ENCODE measurements around the gene FOXO6.

FOXO6 gene

DNA sequence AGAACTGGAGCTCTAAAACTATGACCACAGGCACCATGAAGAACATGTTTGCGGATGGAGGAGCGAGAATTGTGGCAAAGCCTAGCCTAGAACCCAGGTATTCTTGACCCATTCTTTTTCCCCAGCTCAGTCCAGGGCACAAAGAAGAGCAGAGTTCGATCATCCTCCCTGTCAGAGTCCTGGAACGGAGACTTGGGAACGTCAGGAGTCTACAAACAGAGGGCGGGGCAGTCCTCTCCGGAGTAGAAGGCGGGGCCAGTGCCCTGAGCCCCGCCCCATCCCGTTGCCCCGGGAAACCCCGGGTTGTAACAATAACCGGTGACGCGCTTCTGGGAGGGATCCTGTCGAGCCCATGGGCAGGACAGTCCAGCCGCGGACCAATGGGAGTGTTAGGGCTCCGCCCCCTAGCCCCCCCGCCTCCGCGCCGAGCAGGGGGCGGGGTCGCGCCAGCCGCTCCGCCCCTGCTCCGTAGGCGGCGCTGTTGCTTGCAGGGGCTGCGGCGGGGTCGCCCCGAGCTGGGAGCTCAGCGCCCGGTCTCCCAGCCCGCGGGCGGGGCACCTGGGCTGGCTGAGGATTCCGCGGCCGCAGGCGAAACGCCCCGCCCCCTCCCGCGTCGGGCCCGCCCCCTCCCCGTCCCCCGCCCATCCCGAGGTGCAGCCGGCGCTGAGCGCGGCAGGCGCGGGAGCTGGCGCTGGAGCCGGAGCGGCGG is at the start of gene FOXO6:
FOXO6 (plus strand) TSS at position 649 of the 709 bp plus-strand sequence.
- peak; percentile 71 to 90 for DNase-seq (ENCODE audit: extremely low read depth in 1 of 2, low read depth in 1 of 2)

DNA sequence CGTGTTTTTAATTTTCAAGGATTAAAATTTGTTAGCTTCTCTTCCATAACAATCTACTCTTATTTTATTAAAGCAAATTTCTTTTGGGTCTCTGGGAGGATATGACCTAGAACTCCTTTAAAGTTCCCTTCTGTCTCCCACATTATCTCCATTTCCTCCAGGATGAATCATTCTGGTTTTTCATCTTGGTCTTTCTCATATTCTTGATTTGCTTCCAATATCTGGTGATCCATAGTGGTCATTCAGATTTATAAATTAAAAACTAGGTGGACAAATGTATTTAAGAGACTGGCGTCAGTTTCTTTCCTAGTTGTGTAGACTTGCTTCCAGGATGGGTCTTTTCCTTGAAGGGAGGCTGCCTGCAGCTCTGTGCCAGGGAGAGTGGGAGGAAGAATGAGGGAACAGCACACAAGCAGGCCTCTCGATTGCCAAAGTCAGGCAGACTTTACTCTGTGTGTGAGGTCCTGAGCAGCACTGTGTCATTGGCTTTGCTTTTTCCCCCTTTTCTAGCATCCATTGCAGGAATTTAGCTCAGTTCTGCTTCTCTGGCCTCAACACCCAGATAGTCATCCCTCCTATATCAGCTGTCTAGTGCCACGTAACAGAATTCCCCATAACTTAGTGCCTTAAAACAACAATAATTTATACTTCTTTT is 48.1 kb upstream of the FOXO6 start:
- DNase-seq (ENCODE audit: extremely low read depth in 1 of 2, low read depth in 1 of 2), result no peak

DNA sequence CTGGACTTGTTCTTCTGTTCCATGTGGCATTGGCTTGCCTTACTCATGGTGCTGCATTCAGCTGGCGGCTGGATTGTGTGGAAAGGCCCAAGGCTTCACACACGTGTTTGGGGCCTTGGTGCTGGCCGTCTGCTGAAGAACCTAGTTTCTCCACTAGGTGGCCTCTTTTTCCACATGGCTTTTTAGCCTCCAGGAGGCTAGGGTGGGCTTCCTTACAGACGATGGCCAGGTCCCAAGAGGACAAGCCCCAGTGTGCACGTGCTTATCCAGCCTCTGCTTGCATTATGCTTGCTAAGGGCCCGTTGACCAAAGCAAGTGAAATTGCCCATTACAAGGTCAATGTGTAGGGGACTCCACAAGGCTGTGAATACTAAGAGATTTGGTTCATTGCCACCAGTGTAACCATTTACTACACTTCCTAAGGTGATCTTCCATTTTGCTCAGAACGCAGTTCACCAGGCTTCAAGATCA is 47.5 kb upstream of the FOXO6 start:
- no peak for DNase-seq (ENCODE audit: extremely low read depth in 1 of 2, low read depth in 1 of 2)

DNA sequence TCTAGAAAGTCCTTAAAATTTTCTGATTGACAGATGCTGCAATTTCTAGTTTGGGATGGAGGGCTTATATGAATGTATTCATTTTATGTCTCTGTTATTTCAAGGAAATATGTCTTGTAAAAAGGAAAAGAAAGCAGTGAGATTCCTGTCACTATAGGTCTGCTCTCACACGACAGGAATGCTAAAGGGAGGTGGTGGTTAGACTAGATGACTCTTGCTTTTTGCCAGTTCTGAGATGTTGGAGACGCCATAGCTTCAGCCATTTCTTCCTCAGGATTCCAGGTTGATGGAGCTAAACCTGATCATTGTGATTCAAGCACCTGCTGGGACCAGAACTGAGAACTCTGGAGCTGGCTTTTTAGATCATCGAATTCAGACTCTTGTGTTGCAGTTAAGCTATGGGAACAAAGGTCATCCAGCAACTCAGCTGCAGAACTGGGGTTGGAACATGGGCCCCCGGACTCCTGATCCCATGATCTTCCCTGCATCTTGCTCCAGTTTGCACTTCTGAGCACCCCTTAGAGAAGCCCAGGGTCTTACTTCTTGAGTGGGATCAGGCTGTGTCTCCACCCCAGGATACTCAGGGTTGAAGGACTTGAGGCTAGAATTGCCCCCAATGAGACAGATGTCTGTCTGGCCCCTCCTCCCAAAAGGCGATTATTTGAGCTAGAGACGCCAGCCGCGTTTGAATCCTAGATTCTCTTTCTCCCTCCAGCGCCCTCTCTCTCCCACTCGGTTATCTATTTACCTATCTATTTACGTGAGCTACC is 46.7 kb upstream of the FOXO6 start:
- no peak for DNase-seq (ENCODE audit: extremely low read depth in 1 of 2, low read depth in 1 of 2)

DNA sequence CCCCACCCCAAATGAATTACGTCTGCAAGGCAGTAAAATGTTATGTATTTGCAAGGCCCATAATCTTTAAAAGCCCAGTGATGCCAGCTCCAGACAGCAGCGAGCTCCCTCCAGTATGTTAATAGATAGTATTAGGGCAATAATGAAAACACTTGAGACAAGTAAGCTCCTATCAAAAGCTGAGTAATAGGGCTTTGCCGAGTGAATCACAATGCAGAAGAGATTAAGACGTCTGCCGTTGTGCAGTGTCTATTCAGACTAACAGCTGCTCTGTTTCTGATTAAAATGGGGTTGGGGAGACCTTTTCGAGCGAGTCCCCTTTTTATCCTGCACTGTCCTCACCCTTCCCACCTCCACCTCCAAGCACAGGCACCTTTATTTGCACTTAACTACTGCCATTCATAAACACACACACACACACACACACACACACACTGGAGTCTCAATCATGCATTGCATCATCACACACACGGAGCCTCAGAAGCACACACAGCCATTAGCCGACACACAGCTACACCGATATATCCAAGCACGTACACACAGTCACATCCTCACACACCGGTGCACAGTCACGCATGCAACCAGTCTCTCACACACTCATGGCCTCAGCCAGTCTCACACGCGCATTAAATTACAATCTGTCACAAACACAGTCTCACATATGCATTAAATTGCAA is 46.0 kb upstream of the FOXO6 start:
- DNase-seq (ENCODE audit: extremely low read depth in 1 of 2, low read depth in 1 of 2), result no peak

DNA sequence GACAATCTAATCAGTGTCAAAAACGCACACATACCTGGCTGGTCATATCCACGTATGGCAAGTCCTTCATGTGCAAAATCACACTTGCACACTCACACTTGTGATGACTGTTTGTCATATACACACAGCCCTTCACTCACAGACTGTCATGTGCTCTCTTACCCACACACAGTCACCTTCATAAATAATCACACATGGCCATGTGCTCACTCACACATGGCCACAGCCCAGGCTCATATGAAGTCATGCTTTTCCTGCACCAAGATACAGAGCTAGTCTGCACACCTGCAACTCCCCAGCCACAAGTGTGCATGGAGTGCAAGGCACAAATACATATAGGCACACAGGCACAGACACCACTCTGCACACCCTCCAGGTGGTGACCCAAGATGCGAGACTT is 45.4 kb upstream of the FOXO6 start:
- DNase-seq (ENCODE audit: extremely low read depth in 1 of 2, low read depth in 1 of 2), result no peak

DNA sequence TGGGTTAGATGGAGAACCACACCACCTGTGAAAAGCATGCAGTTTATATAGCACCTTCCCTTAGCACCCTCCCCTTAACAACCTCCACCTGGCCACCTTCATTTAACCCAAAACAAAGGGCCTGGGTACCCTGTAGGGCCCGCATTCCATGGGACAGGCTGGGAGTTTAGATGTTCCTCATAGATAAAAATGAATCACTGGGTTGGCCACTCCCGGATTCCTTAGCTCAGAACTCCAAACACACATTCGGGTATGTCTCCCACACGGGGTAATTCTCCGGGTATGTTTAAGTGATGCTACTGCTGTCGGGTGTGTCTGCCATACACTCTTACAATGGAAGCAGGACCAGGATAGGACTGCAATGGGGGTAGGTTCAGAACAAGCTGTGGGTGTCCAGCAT is 43.9 kb upstream of the FOXO6 start:
- DNase-seq (ENCODE audit: extremely low read depth in 1 of 2, low read depth in 1 of 2), result no peak

DNA sequence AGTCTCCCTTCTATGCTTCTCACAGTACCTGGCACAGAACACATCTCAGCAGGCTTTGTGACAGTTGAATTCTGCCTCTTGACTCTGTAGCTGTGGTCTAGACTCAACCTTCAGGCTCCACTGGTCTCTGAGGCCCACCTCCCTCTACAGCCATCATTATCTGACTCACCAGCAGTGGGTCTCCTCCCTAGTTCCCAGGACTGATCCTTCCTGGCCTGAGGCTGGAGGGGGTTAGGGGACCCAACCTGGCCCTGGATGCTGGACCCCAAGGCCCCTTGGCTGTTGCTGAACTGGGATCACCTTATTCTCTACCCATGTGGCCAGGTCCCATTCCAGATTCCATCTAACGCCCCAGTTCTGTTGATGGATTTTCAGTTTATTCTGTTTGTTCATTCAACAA is 43.1 kb upstream of the FOXO6 start:
- no peak for DNase-seq (ENCODE audit: extremely low read depth in 1 of 2, low read depth in 1 of 2)

DNA sequence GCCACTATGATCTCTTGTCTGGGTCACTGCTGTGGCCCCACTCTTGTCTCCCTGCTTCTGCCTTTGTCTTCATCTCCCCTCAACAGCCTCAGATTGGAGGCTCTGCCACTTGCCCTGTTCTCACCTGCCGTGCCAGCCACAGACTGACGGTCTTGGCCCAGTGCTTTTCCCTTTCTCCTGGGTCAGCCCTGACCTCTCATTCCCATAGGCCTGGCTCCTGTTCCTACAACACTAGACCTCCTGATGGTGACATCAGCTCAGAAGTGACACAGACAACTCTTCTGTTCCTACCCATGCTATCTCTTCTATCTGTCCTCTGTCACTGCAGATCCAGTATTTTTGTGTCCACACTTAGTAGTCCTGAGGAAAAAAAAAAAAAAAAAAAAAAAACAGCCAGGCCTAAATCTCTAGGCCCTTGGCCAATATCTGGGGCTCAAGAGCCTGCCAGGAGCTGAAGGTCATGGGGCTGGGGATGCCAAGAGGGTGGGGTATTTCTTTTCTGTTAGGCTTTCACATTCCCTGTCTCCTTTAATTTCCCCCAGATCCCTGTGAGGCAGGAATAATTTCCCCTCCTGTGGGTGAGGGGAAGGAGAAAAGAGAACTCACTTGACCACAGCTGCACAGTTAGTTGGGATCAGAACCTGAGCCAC is 42.0 kb upstream of the FOXO6 start:
- DNase-seq (ENCODE audit: extremely low read depth in 1 of 2, low read depth in 1 of 2), result no peak

DNA sequence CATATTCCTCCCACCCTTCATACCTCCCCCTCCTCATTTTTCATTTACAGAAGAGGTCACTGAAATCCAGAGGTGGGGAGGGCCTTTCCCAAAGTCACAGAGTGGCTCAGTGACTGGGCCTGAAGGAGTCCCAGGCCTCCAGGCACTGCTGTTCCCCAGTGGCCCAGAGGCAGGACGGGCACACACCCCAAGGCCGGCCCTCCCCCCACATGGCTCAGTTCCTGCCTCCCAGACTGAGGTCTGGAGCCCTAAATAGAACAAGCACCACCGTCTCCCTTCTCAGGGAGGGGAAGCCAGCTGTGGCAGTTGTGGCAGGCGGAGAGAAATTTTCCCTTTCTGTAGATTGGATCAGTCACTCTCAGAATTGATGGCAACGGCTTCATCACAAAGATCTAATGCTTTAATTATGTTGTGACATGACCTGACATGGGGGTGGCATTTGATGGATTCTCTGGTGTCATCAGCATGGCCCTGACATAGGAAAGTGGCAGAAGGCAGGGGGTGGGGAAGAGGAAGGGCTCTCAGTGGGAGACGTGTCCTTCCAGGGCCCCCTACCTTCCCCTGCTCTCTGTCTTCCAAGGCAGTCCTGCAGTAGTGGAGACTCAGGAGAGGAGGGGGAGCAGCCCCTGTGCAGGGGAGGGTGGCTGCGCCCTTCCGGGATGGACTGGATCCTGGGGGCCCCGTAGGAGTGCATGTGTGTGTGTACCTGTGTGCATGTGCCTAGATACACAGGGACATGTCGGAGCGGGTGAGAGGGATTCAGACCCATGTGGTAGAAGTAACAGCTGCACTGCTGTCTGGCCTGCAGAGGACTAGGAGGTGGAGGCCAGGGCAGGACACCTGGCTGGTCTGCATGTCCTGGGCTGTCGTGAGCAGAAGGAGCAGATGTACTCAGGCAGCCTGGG is 41.2 kb upstream of the FOXO6 start:
- no peak for DNase-seq (ENCODE audit: extremely low read depth in 1 of 2, low read depth in 1 of 2)

DNA sequence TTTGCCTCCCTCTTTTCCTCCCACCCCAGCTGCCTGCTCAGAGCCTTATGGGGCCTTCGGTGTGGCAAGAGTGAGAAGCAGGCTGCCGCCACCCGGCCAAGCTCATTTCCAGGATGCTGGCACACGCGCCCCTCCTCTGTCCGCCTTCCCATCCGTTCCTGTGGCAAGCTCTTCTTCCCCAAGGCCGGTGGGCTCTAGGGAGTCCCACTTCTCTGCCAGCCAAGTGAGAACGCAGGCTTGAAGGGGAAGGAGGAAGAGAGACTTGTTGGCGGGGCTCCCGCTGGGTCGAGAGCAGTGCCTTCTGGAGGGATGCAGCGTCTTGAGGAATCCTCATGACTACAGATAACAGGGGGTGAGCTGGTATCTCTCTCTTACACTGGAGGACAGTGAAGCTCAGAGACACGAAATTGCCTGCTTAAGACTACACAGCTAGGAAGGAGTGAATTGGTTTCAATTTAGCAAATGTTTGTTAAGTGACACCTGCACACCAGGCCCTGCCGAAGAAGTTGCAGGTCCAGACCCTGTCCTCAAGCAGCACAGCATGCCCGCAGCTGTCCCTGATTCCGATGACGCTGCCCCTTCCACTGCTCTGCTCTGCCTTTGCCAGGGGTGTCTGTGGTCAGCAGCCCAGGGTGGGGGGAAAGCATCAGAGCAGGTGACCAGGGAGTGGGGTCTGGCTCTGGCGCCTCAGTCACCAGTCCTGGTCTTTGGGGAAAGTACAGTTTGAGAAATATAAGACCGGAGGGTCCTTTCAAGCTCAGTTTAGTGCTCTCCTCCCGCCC is 40.1 kb upstream of the FOXO6 start:
- no peak for DNase-seq (ENCODE audit: extremely low read depth in 1 of 2, low read depth in 1 of 2)

DNA sequence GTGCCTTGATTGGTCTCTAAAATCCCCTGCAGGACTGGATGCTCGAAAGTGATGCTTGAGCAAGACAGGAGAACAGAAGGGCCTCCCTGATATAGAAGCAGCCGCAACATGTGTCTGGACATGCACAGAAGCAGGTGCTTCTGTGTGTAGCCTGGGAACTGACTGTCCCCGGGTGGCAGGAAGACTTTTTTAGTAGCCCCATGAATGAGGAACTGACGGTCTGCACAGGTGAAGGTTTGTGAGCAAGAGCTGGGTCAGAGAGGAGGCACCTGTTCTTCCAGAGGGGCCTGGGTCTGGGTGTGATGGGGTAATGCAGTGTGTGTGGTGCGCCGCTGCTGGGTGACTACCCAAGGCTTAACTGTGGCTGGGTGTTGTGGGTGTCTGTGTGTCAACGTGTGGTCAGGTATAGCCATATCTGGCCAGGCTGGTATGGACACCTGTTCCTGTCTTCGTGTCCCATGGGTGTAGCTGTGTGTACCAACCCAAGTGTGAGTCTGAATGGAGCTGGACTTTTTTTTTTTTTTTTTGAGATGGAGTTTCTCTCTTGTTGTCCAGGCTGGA is 39.1 kb upstream of the FOXO6 start:
- DNase-seq (ENCODE audit: extremely low read depth in 1 of 2, low read depth in 1 of 2), result no peak

DNA sequence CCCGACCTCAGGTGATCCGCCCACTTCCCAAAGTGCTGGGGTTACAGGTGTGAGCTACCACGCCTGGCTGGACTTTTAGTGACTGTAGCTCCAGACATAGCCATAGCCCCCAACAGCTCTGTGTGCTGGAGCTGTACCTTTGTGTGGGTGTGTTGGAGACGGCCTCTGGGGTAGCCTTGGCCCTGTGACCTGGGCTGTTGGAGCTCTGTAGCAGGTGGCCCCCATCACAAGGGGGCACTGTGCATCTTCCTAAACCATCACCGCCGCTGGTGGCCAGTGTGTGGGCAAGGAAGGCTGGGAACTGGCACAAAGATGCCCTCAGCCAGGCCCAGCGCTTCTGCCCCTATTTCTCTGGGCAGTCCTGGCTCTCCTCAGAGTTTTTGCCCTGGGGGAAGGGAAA is 38.4 kb upstream of the FOXO6 start:
- no peak for DNase-seq (ENCODE audit: extremely low read depth in 1 of 2, low read depth in 1 of 2)

DNA sequence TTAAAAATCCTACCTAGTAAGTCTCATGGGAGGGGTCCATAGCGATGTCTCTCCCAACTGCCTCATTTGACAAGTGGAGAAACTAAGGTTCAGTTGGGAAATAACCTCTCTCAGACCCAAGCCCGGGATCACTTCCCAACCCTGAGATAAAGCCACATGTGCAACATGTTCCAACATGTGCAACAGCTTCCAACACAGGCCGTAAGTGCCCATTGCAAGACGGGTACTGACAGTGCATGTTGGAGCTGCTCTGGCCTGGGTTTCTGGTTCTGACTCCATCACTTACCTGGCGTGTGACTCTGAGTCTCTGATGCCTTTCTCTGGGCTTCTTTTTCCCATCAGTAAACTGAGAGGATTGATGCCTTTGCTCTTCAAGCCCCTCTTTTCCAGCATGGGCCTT is 38.0 kb upstream of the FOXO6 start:
- DNase-seq (ENCODE audit: extremely low read depth in 1 of 2, low read depth in 1 of 2), result no peak

DNA sequence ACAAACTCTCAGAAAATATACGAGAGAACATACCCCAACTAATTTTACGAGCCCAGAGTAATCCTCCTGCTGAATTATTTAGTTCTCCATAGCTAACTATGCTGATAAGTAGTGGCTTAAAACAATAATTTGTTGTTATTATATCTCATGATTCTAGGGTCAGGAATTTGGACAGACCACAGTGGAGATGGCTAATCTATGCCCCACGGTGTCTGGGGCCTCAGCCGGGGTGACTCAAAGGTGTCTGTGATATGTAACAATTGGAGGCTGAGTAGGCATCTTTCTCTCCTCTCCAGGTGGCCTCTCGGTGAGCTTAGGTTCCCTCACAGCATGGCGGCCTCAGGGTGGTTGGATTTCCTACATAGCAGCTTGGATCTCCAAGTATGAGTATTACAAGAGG is 35.4 kb upstream of the FOXO6 start:
- no peak for DNase-seq (ENCODE audit: extremely low read depth in 1 of 2, low read depth in 1 of 2)

DNA sequence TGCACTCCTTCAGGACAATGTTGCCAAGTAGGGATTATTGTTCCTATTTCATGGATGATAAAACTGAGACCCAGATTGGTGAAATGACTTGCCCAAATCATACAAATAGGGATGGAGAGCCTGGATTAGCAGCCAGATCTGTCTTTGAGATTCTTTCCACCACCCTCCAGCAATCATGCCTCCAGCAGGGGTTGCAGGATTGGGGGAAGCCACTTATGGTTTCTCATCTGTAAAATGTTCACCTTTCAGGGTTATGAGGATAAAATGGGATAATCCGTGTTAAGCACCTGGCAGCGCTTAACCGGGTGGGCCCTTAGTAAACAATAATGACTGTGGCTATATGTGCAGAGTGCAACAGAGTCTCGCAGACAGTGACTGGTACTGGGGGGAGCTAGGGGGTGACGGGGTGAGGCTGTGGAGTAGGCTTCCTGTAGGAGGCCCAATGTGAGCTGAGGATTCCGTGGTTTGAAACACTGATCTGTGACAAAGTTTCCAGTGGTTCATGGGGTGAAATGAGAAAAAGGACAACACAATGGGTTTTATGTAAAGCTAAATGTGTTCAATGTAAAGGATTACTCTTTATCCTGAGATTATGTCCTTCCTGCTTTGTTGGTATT is 33.7 kb upstream of the FOXO6 start:
- no peak for DNase-seq (ENCODE audit: extremely low read depth in 1 of 2, low read depth in 1 of 2)

DNA sequence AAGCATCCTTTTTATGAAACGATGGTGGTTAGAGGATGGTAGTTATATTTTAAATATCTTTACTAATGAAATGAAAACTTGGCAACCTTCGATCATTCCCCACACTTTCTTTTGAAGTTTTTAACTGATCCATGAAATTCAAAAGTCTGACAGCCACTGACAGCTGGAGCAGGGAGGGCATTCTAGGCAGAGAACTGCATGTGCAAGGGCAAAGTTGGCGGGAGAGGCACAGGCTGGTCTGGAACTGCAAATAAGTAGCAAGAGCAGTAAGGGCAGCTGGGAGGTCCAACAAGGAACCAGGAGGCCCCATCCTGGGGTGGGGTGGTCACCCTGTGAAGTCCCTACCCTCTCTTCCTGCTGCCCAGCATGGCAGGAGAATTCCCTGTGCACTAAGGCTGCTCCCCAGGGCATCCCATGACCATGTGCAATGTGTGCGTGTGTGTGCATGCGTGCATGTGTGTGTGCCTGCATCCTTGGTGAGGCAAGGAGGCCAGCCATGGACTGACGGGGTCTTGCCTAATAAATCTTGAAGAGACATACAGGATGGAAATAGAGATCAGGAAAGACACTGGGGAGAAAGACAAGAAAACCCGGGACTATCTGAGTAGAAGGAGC is 33.1 kb upstream of the FOXO6 start:
- no peak for DNase-seq (ENCODE audit: extremely low read depth in 1 of 2, low read depth in 1 of 2)
